SIG-M5 treated with dmso at 0.1 percent for 504 hours (cell line): ENCODE data around the gene CROCC.
"Not testable (repeated sequence)": the region's sequence is repeated elsewhere in the genome, so short reads cannot be mapped to it uniquely, and the experiment has no call there.

ENCODE experiments used
- DNase-seq: peaks from one replicate; lab custom pipeline; 2025; ENCODE audit not compliant: unreplicated experiment; lab: John Stamatoyannopoulos, UW

The CROCC gene

GRCh38 chr1:16964169-16964568 lies 42.4 kb downstream of the CROCC start:
- DNase-seq = not testable (repeated sequence)

- no peak for DNase-seq
Observed at GRCh38 chr1:16965486-16966067, 43.8 kb downstream of the CROCC start.

- no peak for DNase-seq
Observed at GRCh38 chr1:16966282-16966681, 44.6 kb downstream of the CROCC start.

- no peak for DNase-seq
Observed at GRCh38 chr1:16967095-16967575, 45.4 kb downstream of the CROCC start.

GRCh38 chr1:16967962-16968361 lies 46.2 kb downstream of the CROCC start:
- DNase-seq = no peak

- no peak for DNase-seq
Observed at GRCh38 chr1:16968372-16968771, 46.6 kb downstream of the CROCC start.

GRCh38 chr1:16969057-16969611 lies 47.4 kb downstream of the CROCC start:
- no peak for DNase-seq

- DNase-seq = no peak
Observed at GRCh38 chr1:16969651-16970050, 47.9 kb downstream of the CROCC start.

- no peak for DNase-seq
Observed at GRCh38 chr1:16970132-16970910, 48.6 kb downstream of the CROCC start.

GRCh38 chr1:16971341-16972188 lies 49.8 kb downstream of the CROCC start:
- no peak for DNase-seq

- no peak for DNase-seq
Observed at GRCh38 chr1:16972189-16972895, 50.6 kb downstream of the CROCC start.

- DNase-seq = no peak
Observed at GRCh38 chr1:16973215-16973614, 51.5 kb downstream of the CROCC start.

GRCh38 chr1:16975211-16975610 lies 53.5 kb downstream of the CROCC start:
- no peak for DNase-seq

GRCh38 chr1:16975838-16976237 lies 54.1 kb downstream of the CROCC start:
- no peak for DNase-seq

- no peak for DNase-seq
Observed at GRCh38 chr1:16976966-16977365, 55.2 kb downstream of the CROCC start.

GRCh38 chr1:16977377-16977776 lies 55.6 kb downstream of the CROCC start:
- no peak for DNase-seq

- DNase-seq = no peak
Observed at GRCh38 chr1:16978139-16978538, 56.4 kb downstream of the CROCC start.

- DNase-seq = no peak
Observed at GRCh38 chr1:16978567-16979474, 57.1 kb downstream of the CROCC start.

- no peak for DNase-seq
Observed at GRCh38 chr1:16979475-16980327, 58.0 kb downstream of the CROCC start.
